Coronary artery (tissue), 2 donors: ENCODE results near the gene CEMIP2.

Source experiments
- DNase-seq: peaks from one replicate; pipeline ENCODE4 v3.0.0-alpha.2; 2017; ENCODE audit warnings: low spot score
- H3K27ac ChIP-seq, 2 donors: fragments of 200-600 bp; sonication (generic); one replicate each; pipeline ENCODE4 v1.5.1; 2016 to 2019
- H3K4me3 ChIP-seq: fragments of 200-600 bp; sonication (generic); 2 replicates; pipeline ENCODE4 v1.5.1; 2016; ENCODE audit warnings: mild to moderate bottlenecking, moderate library complexity
- TF ChIP-seq, protein P1 (sequence below): fragments of 200-600 bp; sonication (generic); IDR thresholded peaks from one replicate; pipeline ENCODE4 v1.5.1; 2019; ENCODE audit warnings: antibody characterized with exemption

CEMIP2 gene

DNA sequence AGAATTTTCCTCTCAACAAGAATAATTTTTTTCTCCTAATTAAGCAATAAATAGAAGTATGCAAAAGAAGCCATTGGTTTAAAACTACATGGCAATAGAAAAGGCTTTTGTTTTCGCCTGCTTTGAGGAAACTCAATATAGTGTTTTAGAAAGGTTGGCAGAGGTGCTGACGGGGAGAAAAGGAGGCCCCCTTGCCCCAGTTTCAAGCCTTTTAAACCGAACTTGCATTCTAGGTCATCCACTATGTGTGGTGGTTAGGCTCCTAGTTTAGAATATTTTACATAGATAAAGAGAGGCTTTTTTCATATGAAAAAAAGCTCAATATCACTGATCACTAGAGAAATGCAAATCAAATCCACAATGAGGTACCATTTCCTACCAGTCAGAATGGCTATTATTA lies 33.5 kb upstream of the CEMIP2 start:
- TF ChIP-seq, protein P1, sequence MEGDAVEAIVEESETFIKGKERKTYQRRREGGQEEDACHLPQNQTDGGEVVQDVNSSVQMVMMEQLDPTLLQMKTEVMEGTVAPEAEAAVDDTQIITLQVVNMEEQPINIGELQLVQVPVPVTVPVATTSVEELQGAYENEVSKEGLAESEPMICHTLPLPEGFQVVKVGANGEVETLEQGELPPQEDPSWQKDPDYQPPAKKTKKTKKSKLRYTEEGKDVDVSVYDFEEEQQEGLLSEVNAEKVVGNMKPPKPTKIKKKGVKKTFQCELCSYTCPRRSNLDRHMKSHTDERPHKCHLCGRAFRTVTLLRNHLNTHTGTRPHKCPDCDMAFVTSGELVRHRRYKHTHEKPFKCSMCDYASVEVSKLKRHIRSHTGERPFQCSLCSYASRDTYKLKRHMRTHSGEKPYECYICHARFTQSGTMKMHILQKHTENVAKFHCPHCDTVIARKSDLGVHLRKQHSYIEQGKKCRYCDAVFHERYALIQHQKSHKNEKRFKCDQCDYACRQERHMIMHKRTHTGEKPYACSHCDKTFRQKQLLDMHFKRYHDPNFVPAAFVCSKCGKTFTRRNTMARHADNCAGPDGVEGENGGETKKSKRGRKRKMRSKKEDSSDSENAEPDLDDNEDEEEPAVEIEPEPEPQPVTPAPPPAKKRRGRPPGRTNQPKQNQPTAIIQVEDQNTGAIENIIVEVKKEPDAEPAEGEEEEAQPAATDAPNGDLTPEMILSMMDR, result no peak
- DNase-seq, result no peak
- no peak overlapping the region for H3K4me3 ChIP-seq
- H3K27ac ChIP-seq, result no peak overlapping the region

DNA sequence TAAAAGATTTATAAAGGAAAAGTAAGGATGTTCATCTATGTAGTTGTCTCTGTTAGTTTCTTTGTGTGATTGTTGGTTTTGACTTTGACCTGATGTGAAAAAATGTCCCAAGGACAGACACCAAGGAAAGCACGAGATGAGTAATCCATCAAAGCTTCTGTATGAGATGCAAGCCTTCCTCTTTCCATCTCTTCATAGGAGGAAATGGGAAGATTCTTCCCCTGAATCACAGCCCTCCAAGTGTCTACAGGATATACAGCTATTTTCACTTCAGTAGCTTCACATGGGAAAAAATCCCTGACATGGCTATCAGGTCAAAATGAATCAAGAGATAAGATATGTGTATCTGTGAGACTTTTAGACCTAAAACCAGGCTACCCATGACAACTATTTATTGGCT lies 29.0 kb upstream of the CEMIP2 start:
- H3K27ac ChIP-seq, result no peak overlapping the region
- no peak for DNase-seq
- TF ChIP-seq, protein P1, result no peak
- no peak overlapping the region for H3K4me3 ChIP-seq

DNA sequence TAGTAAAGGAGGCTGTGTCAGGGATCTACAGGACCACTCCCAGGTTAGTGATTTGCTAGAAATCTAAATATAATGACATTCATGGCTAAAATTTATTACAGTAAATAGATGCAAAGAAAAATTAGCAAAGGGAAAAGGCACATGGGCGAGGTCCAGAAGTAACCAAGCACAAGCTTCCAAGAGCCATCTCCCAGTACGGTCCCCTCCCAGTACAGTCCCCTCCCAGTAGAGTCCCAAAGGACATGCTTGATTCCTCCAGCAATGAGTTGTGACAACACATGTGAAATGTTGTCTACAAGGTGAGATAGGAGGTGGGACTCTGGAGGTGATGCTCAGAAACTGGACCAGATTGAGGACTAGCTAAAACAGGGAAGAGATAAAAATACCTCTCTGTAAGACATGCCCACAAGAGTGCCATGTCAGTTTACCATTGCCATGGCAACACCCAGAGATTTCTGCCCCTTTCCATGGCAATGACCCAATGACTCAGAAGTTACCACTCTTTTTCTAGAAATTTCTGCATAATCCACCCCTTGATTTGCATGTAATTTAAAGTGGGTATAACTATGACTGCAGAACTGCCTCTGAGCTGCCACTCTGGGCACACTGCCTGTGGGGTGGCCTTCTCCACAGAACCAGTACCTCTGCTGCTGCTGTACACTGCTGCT lies 27.9 kb upstream of the CEMIP2 start:
- TF ChIP-seq, protein P1, result no peak

DNA sequence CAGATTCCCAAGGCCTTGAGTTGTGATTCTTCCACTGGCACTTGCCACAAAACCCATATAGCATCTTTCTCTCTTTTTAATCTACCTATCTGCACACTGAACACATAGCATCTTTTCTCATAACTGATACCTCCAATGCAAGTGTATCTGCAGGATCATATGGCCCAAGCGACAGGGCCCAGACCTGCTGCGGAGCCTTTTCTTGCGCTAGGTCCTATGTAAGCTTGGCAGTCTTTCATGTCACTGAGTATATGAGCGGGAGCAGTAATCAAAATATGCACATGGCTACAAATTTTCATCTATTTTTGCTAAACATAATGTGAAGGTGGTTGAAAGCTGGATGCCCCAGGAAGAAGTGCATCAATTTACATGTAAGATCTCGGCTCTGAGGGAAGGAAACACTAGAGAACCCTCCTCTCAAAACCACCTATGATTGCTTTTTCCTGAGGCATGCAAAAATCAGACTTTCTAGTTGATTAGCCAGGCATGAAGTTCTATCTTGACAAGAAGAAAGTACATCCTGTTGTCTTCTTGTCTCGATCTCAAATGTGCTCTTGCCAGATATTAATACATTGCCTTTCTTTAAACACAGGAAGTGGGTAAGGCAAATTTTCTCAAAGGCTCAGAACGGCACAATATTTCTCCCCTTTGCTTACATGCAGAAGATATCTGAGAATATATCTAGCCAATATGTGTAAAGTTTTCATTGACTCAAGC lies 26.9 kb upstream of the CEMIP2 start:
- Histone ChIP-seq H3K27ac (no peak overlapping the region), H3K4me3 (no peak overlapping the region)
- DNase-seq, result no peak
- TF ChIP-seq, protein P1, result no peak

More for the DNA sequence above, 27.9 kb upstream of the CEMIP2 start:
- Histone ChIP-seq H3K4me3 (no peak overlapping the region), H3K27ac (no peak overlapping the region)
- no peak for DNase-seq

DNA sequence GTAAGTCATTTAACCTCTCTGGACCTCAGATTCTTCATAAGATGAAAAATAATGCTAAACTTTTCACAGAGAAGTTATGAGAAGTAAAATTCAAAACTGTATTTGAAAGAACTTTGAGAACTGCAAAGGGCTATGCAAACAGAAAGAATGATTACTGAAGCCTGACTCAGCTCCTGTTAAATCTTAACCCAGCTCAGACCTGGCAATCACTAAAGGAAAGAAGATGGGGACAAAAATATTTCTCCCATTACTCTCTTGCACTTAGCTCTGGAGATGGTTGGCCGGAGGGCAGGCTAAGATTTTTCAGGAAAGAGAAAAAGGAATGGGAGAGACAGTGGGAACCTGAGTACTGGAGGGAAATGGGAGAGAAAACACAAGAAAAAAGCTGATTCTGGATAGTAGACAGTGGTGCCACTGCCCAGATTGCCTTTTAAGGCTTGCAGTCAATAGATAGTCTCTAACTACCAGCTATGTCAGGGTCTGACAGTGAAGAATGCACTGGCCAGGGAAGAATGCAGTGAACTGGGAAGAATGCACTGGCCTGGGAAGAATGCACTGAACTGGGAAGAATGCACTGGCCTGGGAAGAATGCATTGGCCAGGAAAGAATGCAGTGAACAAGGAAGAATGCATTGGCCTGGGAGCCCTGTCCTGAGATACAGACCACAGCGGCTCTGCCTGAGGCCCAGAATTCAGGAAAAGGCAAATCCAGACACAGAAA lies 25.2 kb upstream of the CEMIP2 start:
- TF ChIP-seq, protein P1, result no peak
- Histone ChIP-seq H3K4me3 (no peak overlapping the region), H3K27ac (no peak overlapping the region)
- no peak for DNase-seq

DNA sequence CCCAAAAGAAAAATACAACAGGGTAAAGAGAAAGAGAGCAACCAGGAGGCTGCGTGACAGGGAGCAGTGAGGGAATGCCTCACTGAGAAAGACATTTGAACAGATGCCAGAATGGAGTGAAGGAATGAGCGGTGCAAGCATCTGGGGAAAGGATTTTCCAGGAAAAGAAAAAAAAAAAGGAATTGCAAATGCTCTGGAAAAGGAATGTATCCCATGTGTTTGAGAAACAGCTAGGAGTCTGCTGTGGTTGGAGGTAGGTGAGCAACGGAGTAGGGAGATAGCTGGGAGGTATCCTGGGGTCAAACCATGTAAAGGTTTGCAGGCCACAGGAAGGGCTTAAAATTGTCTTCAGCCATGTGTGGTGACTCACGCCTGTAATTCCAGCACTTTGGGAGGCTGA lies 23.6 kb upstream of the CEMIP2 start:
- no peak overlapping the region for H3K27ac ChIP-seq
- TF ChIP-seq, protein P1, result no peak
- no peak for DNase-seq
- no peak overlapping the region for H3K4me3 ChIP-seq
